CD4-positive, alpha-beta T cell treated with Interleukin-4 for 1 hour (primary cell): Measurements from ENCODE around the gene SPACA6.
"Not testable (repeated sequence)": the region's sequence is repeated elsewhere in the genome, so short reads cannot be mapped to it uniquely, and the experiment has no call there.

Experiments used
- DNase-seq, 2 donors: peaks; one replicate each; pipeline ENCODE4 v3.0.0-alpha.2; 2020 to 2022

The SPACA6 gene

DNA sequence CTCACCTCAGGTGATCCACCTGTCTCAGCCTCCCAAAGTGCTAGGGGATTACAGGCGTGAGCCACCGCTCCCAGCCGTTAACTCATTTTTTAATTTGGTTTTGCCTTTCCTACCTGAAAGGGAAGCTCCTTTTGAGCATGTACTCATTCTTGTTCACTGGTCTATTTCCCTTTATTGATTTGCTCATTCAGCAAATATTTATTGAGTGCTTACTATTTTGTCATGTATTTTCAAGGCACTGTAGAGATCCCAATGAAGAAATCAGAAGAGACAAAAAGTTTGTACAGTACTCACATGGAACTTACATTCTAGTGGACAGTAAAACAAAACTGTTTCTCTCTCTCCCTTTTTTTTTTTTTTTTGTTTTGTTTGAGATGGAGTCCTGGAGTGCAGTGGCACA is 13.8 kb downstream of the SPACA6 start:
- DNase-seq, result no peak

DNA sequence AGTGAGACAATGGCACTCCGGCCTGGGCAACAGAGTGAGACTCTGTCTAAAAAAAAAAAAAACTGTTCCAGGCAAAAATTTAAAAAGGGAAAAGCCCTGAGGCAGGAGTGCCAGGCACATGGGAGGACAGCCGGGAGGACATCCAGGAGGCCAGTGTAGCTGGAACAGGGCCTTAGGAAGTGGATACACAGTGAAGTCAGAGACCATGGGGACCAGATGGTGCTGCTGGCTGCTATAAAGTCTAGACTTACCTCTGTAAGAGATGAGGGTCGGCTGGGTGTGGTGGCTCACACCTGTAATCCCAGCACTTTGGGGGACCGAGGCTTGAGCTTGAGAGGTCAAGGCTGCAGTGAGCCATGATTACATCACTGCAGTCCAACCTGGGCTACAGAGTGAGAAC is 15.7 kb downstream of the SPACA6 start:
- DNase-seq, result no peak

DNA sequence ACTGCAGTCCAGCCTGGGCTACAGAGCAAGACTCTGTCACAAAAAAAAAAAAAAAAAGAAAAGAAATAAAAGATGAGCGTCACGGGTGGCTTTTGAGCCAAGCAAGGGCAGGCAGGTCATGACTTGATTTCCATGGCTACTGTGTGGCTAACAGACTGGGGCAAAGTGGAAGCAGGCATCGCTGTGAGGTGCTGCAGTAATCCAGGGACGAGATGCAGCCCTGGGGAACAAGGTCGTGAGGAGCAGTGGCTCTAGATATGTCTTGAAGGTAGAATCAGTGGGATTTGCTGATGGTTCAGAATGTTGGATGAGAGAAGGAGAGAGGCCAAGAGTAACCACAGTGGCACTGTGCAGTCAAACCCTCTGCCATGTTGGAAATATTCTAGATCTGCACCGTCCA is 16.4 kb downstream of the SPACA6 start:
- DNase-seq, result no peak

- DNase-seq, result no peak
Measured at GRCh38 chr19:51710163-51710562, 17.0 kb downstream of the SPACA6 start.

DNA sequence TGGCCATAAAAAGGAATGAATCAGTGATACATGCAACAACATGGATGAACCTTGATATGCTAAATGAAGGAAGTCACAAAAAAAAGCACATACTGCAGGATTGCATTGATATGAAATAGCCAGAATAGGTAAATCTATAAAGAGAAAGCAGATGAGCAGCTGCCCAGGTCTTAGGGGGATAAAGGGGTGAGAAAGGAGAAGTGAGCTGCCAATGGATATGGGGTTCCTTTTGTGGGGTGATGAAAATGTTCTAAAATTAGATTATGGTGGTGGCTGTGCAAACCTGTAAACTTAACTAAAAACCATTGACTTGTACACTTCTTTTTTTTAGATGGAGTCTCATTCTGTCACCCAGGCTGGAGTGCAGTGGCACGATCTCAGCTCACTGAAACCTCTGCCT is 18.6 kb downstream of the SPACA6 start:
- DNase-seq, result no peak

DNA sequence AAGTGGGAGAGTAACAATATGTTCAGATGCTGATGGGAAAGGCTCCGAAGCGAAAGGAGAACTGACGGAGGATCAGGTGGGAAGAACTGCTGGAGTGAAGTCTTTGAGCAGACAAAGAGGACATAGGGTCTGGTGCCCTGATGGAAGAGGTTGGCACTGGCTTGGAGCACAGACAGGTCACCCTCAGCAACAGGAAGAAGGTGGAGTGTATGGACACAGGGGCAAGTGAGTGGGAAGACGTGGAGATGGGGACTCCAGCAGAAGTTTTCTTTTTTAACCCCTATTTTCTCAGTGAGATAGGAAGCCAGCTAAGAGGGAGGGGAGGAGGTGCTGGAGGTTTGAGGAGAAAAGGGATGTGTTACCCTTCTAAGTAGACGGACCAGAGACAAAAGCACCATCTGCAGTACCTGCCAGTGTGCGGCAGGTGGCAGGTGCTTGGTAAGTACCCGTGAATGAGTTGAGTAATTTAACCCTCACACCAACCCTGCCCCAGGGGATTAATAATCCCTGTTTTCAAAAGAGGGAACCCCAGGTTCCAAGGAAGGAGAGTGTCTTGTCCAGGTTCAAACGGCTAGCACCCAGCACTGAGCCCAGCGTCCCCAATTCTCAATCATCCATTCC is 19.4 kb downstream of the SPACA6 start:
- DNase-seq, result no peak

DNA sequence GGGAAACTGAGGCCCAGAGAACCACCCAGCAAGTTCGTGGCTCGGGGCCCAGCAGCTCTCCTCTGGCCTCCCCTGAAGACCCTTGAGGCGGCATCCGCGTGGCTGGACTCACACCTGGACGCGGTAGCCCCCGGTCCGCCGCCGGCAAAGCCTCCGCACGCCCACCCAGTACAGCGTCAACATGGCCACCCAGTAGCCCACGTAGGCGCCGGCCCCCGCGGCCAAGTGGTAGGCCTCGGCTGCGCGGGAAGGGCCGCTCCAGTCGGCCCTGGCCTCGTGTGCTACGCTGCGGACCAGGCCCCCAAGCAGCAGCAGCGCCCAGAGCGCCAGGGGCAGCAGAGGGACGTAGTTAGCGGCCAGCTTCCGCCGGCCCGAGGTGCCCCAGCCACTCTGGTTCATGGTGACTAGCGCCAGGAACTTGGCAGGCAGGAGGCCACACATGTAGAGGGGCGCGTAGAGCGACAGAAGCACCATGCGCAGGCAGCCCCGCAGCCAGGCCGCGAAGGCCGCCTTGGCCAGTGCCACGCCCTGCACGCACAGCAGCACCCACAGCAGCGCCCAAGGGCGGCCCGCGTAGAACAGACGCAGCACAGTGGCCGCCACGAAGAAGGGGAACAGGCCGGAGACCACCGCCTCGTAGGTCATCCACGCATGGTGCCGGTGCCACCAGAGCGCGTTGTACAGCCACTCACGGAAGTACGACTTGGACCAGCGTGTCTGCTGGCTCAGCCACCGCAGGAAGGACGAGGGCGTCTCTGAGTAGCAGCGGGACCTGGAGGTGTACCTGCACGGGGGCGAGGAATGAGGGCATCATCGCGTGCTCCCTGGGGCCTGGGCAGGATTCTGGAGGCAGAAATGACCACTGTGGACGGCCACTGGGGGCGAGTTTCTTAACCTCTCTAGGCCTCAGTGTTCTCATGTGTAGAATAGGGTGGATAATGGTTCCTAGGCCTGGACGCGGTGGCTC is 20.5 kb downstream of the SPACA6 start:
- no peak for DNase-seq

DNA sequence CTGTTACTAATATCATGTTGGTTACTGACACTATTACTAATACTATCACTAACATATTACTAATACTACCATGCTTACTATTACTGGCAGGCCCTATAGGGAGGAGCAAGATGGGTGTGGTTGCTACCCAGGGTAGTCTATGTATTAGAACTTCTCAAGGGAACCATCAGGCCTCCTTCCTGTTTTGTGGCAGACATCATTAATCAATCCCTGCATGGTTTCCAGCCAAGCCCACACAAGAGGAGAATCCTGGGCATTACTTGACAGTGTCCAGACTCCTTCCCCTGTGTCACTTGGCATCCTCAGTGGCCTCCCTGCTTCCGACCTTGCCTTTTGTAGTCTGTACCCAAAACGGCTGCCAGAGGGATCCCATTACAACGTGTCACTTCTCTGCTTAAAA is 21.7 kb downstream of the SPACA6 start:
- DNase-seq, result no peak

- DNase-seq, result no peak
Measured at GRCh38 chr19:51715850-51716249, 22.7 kb downstream of the SPACA6 start.

- no peak for DNase-seq
Measured at GRCh38 chr19:51716925-51717324, 23.8 kb downstream of the SPACA6 start.

DNA sequence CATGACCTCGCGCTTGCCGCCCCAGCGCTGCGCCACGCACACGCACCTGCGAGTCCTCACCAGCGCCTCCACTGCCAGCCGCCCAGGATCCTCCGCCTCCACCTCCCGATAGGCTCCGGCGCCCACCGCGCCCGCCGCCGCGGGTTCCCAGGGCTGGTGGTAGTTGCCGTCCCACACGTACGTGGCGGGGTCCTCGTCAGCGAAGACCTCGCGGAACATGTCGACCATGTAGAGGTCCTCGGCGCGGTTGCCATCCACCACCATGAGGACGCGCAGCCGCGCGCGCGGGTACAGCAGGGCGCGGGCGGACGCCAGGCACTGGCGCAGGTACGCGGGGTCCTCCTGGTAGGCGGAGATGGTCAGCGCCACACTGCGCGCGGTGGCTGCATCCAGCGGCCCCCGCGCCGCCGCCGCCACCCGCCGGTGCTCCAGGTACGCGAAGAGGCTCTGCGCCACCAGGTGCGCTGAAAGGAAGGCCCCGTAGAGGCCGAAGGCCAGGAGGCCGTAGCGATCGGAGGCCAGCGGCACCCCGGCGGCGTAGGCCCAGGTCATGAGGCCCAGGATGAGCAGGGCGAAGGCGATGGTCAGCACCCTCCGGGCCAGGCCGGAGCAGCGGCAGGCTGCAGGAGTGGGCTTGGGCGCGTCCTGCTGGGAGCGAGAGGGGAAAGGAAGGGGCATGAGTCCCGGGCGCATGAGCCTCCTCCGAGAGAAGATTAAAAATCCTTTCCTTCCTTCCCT is 26.3 kb downstream of the SPACA6 start:
- no peak for DNase-seq

- DNase-seq, result no peak
Measured at GRCh38 chr19:51721905-51722304, 28.8 kb downstream of the SPACA6 start.

GRCh38 chr19:51722492-51722891 is 29.4 kb downstream of the SPACA6 start:
- DNase-seq, result no peak

DNA sequence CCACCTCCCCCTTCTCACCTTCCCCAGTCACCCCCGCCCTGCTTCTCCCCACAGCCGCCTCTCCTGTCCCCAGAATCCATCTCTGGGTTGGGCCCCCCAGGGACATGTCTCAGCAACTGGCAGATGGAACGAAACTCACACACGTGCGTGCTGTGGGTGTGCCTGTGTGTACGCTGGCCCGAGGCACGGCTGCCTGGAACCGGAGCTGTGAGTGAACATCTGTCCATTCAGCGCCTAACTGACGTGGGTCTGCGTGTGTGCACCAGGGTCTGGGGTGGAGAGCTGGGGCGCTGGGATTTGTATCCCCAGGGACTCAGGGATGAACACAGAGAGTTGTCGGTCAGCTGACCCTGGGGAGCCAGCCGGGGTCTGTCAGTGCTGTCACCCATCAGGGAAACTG is 31.4 kb downstream of the SPACA6 start:
- DNase-seq, result no peak

- DNase-seq, result no peak
Measured at GRCh38 chr19:51726049-51726448, 32.9 kb downstream of the SPACA6 start.

DNA sequence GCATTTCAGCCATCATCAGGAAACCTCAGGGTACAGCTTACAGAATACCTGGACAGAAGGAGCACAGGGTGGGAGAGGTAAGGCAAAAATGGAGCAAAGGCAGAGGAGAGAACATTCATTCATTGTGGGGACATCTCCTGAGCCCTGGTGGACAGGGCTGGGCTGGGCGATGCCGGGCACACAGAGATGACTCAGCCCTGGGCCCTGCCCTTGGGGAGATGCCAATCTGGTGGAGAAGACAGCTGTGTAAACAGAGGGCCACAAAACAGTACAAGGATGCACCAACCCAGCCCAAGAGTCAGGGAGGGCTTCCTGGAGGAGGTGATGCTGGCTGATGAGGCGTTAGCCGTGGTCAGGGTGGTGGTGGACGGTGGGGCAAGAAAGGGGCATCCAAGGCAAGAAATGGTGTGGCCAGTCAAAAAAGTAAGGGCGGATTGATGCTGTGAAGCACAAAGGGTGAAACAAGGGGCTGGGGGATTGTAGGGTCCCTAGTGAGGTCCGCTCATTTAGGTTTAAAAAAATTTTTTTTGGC is 34.3 kb downstream of the SPACA6 start:
- no peak for DNase-seq

GRCh38 chr19:51729781-51730180 is 36.7 kb downstream of the SPACA6 start:
- no peak for DNase-seq

DNA sequence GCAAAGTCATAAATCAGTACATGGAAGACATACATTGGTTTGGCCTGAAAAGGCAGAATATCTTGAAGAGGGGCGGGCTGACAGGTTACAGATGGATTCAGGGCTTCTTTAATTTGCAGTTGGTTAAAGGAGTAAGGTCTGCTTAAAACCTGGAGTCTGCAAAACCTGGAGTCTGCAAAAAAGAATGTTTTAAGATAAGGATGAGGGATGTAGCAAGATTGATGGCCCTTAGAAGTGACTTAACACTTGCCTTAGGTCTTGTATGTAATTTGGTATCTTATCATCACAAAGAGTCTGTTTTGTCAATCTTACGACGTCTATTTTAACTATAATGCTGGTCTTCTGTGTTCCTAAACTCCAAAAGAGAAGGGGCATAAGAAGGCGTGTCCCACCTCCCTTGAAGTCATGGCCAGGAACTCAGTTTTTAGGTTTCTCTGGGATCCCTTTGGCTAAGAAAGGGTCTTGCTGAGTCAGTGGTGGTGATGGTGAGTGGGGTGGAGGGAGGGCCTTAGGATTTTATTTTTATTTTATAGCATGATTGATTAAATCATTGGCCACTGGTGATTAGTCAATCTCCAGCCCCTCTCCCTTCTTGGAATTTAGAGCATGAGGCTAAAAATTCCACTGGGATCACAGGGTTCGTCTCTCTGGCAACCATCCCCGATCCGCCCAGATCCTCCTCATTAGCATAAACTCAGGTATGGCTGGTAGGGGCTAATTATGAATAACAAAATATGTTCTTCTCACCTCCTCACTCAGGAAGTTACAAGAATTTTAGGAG is 40.8 kb downstream of the SPACA6 start:
- DNase-seq, result no peak

- peak; percentile 6 to 84 for DNase-seq
Measured at GRCh38 chr19:51735759-51736449, 42.8 kb downstream of the SPACA6 start.

GRCh38 chr19:51737389-51737788 is 44.3 kb downstream of the SPACA6 start:
- no peak for DNase-seq

- DNase-seq, result no peak
Measured at GRCh38 chr19:51737924-51738323, 44.8 kb downstream of the SPACA6 start.

GRCh38 chr19:51738523-51738922 is 45.4 kb downstream of the SPACA6 start:
- not testable (repeated sequence) for DNase-seq
